D721Med (cell line): Measurements from ENCODE around the gene DNAJB2.

Experiments
- DNase-seq: peaks from one replicate; pipeline ENCODE4 v3.0.0; 2011; ENCODE audit warnings: low spot score; ENCODE audit not compliant: insufficient read length
- FAIRE-seq: peaks from 2 replicates; lab custom pipeline; 2011; peaks lifted over from hg19 to GRCh38; lab: Jason Lieb, UNC
- TF ChIP-seq, protein P1 (sequence below): IDR thresholded peaks from 2 replicates; pipeline ENCODE4 v1.5.1; 2012; ENCODE audit warnings: mild to moderate bottlenecking, control low read depth; ENCODE audit not compliant: insufficient read depth; ENCODE audit errors: missing control alignments

The DNAJB2 gene

DNA sequence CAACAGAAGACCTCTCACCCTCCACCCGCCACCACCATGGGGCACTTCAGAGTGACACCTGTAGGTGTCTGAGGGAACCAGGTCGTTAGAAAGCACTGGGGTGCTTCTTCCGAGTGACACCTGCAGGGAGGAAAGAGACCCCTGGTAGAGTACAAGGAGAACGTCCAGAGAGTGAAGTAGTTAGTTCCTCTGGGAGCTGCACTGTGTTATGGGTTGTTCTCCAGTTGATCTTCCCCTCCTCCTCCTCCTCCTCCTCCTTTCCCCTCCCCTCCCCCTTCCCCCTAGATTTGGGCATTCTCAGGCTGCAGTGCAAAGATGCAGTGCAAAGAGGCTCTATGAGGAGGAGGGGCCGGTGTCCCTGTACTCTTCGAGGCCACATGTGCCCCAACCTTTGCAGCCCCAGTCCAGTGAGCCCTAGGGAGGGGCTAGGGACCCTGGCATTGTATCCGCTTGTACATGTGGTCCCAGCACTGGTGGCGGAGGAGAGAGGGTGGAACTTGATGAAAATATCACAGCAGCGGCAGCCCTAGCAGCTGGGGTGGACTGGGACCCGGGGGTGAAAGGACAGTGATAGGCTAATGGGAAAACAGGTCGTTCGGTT, 850 bp downstream of the DNAJB2 start:
- DNase-seq (no peak), FAIRE-seq (no peak)
- TF ChIP-seq, protein P1, sequence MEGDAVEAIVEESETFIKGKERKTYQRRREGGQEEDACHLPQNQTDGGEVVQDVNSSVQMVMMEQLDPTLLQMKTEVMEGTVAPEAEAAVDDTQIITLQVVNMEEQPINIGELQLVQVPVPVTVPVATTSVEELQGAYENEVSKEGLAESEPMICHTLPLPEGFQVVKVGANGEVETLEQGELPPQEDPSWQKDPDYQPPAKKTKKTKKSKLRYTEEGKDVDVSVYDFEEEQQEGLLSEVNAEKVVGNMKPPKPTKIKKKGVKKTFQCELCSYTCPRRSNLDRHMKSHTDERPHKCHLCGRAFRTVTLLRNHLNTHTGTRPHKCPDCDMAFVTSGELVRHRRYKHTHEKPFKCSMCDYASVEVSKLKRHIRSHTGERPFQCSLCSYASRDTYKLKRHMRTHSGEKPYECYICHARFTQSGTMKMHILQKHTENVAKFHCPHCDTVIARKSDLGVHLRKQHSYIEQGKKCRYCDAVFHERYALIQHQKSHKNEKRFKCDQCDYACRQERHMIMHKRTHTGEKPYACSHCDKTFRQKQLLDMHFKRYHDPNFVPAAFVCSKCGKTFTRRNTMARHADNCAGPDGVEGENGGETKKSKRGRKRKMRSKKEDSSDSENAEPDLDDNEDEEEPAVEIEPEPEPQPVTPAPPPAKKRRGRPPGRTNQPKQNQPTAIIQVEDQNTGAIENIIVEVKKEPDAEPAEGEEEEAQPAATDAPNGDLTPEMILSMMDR, result no peak

DNA sequence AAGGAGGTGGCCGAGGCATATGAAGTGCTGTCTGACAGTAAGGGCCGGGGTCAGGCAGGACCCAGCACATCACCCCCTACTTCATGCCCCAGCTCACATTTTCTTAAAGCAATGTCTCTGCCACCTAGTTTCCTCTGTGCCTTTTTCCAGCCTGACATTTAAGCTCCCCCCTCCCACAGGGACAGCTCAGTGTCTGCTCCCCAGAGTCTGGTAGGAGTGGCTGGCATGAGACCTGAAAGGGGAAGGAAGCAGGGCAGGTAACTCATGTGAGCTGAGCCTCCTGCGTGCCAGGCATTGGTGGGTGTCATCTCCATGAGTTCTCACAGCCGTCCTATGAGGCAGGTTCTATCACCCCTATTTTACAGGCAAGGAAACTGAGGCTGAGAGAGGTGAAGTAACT, 1.5 kb downstream of the DNAJB2 start:
- TF ChIP-seq, protein P1, result no peak
- DNase-seq (no peak), FAIRE-seq (no peak)

DNA sequence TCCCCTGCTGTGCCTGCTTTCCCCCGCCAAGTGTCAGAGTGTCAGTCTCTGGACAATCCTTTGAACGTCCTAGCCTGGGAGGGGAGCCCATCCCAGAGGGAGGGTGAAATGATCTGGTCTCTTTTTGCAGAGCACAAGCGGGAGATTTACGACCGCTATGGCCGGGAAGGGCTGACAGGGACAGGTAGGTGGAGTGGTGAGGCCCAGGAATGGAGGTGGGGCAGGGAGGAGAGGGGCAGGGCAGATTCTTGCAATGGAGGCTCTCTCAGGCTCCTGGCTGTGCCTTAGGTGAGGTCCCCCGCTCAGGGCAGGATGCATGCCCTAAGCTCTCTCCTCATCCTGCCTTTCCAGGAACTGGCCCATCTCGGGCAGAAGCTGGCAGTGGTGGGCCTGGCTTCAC, 2.4 kb downstream of the DNAJB2 start:
- TF ChIP-seq, protein P1, result no peak
- FAIRE-seq (no peak), DNase-seq (no peak)

DNA sequence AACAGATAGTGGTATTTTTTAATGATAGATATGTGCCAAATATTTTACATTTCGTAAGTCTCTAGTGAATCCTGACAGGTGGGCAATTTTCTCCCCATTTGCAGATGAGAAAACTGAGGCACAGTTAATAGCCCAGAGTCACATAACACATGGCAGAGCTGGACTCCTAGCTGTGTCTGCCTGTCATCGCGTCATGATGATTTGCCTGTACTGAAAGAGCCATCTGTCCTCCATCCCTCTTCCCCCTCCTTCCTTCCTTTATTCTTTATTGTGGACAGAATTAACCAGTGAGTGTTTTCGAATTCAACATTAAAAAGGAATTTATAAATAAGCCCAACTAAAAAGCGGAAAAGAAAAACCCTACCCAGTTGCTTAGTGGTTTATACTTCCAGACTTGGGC, 3.2 kb downstream of the DNAJB2 start:
- TF ChIP-seq, protein P1, result no peak
- DNase-seq (no peak), FAIRE-seq (no peak)

DNA sequence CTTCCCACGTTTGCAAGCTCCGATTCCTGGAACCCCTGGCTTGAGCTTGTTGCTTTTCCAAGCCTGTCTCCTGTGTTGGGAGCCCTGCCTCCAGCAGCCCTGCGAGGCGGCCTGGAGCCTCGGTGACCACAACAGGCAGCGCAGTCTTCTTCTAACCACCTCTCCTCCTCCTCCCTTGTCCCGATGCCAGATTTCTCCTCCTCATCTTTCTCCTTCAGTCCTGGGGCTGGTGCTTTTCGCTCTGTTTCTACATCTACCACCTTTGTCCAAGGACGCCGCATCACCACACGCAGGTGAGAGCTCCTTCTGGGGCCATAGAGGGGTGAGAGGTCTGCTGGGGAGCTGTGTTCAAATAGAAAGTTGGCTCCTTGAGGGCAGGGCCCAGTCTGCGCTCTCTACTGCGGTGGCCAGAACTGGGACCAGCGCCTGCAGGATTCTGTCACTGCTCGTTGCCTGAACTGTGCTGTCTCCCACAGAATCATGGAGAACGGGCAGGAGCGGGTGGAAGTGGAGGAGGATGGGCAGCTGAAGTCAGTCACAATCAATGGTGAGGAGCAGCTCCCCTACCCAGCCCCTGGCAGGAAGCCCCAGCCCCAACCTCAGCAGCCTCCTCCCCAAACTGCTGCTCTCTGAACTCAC, 3.9 kb downstream of the DNAJB2 start:
- FAIRE-seq, result no peak
- DNase-seq, result no peak
- TF ChIP-seq, protein P1, result no peak

DNA sequence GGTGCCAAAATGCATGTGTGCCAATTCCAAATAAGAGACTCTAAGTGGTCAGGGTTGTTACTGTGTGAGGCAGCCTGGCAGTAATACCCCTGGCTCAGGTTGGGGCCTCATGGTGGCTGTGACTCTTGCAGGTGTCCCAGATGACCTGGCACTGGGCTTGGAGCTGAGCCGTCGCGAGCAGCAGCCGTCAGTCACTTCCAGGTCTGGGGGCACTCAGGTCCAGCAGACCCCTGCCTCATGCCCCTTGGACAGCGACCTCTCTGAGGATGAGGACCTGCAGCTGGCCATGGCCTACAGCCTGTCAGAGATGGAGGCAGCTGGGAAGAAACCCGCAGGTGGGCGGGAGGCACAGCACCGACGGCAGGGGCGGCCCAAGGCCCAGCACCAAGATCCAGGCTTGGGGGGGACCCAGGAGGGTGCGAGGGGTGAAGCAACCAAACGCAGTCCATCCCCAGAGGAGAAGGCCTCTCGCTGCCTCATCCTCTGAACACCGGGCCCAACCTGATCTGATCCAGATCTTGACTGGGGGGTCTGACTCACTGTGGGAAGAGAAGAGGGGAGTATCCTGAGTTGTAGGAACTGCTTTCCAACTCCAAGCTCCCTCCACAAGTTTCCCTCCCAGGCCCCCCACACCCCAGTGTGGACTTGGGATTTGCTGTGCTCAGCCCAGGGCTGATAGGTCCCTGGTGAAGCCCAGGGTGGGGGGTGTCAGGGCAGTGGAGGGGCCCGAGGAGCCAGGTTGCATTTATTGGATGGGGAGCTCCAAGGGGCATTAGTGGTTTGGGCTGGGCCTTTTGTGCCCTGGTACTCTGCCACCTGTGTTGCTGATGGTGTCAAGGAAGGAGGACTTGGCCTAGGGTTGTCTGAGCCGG, 5.6 kb downstream of the DNAJB2 start:
- FAIRE-seq (no peak), DNase-seq (no peak)
- TF ChIP-seq, protein P1, result no peak
